GM19452 (cell line): Measurements from ENCODE around the gene IFT81.
"Not testable (repeated sequence)": the region's sequence is repeated elsewhere in the genome, so short reads cannot be mapped to it uniquely, and the experiment has no call there.

Source experiments
- ATAC-seq: cut with Tn5 transposase; IDR thresholded peaks from one replicate; pipeline ENCODE4 v1.9.1; 2021; ENCODE audit not compliant: unreplicated experiment

Gene IFT81

DNA sequence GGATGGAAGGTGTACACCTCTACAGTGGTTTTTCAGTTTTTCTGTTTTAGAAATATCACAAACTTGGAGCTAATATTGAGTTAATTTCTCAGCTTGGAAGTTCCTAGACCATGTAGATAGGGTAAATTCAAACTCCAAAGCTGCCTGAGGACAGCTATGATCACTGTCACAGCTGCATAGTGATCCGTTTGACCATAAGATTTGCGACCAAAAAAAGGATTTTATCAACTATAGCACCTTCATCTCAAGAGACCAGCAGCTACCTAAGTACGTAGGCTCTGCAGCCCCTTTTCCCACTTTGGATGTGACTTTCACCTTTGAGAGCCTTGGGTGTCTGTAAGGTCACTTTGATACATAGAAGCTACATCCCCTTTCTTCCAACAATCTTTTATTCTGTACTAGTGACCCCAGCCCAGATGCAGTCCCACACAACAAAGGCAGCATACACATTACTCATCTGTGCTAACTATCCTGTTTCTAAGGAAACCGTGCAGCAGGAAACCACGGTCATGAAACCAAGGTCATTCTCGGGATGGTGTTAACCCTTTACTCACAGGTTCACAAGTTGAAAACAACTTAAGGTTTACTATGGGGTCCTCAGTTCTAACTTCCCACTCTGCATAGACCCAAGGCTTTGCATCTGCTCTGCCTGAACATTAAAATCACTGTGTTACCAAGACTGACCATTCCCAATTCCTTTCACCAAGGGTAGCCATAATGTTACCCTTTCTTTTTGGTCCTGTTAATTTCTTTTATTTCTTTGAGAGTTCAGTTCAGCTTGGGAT is 75.4 kb downstream of the IFT81 start:
- ATAC-seq: no peak

GRCh38 chr12:110200124-110200417 is 75.9 kb downstream of the IFT81 start:
- no peak for ATAC-seq

- no peak for ATAC-seq
These were observed 77.8 kb downstream of the IFT81 start for GRCh38 chr12:110201995-110202394.

DNA sequence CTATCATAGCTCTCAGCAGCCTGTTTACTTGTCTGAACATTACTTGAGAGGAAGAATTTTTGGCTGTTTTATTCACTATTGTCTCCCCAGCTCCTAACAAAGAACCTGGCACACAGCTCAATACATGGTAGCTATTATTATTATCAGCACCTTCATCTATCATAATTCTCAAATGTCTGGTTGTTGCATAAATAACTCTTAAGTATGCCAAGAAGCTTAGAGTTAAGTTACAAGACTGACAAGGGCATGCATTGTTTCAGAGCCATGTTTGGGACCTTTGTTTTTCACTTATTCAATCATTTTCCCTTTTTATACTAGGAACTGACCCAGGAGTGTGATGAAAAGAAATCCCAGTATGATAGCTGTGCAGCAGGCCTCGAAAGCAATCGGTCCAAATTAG is 79.4 kb downstream of the IFT81 start:
- ATAC-seq: no peak

- no peak for ATAC-seq
These were observed 81.8 kb downstream of the IFT81 start for GRCh38 chr12:110205931-110206330.

DNA sequence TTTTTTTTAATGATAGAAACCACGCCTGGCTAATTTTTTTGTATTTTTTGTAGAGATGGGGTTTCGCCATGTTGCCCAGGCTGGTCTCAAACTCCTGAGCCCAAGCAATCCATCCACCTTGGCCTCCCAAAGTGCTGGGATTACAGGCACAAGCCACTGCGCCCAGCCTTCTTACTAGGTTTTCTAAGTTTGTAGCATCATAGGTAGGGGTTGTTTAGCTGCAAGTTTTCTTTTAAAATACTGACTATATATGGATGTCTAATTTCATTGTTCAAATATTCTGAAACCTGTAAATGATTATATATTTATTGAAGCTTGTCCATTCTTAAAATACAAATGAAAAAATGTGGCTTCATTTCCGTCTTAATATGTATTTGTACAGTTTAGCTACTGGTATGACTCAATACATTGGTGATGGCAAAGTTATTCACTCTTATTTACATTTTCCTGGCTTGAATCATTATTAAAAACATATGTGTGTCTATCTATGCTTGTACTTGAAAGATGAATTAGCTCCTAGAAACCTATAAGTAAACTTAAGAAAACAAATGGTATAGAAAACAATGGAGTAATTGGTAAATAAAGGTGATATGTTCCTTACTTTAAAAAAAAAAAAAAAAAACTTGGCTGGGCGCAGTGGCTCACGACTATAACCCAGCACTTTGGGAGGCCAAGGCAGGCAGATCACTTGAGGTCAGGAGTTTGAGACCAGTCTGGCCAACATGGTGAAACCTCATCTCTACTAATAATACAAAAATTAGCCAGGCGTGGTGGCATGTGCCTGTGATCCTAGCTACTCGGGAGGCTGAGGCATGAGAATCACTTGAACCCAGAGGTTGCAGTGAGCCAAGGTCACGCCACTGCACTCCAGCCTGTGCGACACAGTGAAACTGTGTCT is 87.7 kb downstream of the IFT81 start:
- not testable (repeated sequence) for ATAC-seq

DNA sequence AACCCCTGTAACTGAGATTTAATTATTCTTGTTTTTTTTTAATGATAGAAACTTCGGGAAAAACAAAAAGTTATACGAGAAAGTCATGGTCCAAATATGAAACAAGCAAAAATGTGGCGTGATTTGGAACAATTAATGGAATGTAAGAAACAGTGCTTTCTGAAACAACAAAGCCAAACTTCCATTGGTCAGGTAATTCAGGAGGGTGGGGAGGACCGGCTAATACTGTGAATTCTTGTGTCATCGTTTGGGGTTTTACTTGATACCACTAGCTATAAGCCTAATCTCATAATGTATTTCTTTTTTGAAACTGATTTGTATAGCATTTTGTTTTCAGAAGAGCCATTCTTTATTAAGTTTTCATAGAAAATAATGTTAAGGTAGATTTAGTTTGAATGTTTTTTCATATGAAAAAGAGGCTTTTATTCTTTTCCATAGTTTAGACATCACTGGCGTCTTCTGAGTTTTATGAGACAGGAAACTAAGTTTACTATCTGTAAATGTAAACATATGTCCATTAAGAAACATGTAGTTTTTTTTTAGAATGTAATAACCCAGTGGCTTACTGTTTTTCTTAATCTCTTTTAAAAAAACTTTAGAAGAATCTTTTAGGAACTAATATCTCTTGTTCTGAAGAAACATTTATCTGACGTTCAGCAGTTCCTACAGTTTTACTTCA is 94.0 kb downstream of the IFT81 start:
- no peak for ATAC-seq

GRCh38 chr12:110222027-110222426 is 97.9 kb downstream of the IFT81 start:
- ATAC-seq: no peak

DNA sequence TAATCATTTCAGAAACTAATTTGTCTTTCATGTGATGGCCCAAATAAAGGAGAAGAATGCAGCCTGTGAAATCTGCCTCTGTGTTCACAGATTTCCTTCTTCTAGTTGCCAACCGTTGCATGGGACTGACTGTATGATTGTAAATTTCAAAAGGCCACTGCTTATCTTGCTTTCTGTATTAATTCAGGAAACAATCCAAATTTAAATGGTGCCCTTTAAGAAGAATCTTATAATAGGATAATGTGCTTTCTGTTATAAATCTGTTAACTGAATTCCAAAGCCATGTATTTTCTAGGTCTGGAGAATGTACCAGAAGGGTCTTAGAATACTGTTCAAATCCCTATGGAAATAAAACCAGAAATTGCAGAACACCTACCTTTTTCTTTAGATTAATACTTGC is 98.3 kb downstream of the IFT81 start:
- ATAC-seq: no peak

GRCh38 chr12:110223777-110224378 is 99.7 kb downstream of the IFT81 start:
- ATAC-seq: no peak

- ATAC-seq: no peak
These were observed 100.5 kb downstream of the IFT81 start for GRCh38 chr12:110224379-110225304.

DNA sequence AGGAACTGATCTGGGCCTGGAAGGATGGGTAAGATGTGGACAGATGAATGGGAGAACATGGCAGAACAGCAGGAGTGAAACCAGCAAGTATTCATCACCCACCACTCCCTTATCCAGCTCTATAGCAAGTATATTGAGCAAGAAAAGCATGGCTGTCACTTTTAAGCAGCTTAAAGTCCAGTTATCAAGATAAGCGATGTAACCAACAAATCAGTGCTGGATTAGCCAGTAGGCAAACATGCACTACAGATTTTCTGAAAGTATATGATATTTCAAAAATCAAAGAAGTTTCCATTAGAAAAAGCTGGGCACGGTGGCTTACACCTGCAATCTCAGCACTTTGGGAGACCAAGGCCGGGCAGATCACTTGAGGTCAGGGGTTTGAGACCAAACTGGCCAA is 103.0 kb downstream of the IFT81 start:
- ATAC-seq: no peak

DNA sequence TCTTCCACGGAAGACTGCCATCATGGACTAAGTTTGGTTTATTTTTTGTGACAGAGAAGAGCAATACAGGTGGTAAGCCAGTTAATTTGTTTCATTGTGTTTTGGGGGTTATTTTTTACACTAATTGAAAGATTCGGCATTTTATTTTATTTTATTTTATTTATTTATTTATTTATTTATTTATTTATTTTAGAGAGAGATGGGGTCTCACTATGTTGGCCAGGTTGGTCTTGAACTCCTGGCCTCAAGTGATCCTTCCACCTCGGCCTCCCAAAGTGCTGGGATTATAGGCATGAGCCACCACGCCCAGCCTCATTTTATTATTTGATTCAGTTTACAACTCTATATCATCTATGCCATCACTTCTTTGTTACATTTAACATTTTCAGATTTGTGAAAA is 104.2 kb downstream of the IFT81 start:
- not testable (repeated sequence) for ATAC-seq

DNA sequence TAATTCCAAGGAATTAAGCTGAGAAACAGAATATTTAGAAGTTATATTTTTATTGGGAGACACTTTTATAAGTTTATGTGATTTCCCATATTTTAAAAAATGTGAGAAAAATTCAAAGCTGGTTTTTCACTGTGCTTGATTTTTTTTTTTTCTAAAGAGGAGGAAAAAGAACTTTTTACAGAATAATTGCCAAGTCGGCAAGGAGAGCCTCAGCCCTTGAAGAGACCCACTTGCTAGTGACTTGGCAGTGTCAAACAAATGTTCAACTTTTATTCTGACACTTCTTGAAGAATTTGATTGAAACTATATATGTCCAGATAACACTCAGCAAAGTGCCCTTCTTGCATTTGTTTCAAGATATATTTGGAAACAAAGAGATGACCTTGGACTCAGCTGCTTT is 104.6 kb downstream of the IFT81 start:
- ATAC-seq: no peak

- ATAC-seq: no peak
These were observed 105.3 kb downstream of the IFT81 start for GRCh38 chr12:110229409-110229808.

GRCh38 chr12:110230655-110231054 is 106.5 kb downstream of the IFT81 start:
- ATAC-seq: no peak

DNA sequence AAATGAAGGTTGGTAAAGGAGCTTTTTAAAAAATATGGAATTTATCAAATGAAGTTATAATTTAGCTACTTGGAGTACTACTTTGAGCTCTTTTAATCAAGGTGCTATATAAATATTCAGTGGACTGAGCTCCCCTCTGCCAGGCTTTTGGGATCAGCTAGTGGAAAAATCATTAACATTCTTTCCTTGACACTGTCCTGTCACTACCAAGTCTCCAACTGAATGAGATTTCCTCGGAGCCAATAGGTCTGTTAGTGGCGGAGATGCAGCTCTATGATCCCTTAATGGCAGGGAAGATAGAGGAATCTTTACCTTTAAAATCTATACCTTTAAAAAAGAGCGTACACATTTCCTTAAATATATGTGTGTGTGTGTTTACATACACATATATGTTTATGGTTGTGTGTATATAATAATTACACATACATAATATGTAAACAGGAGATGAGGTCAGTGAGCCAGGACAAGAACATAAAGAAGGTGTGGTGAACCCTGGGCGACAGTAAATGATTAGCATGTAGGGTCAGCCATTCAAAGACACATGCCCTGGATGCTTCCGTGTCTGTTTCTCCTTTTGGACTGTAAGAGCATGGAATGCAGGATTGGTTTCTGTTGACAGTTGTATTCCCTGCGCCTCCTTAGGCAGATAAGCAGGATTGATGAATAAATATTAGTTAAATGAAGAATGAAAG is 109.2 kb downstream of the IFT81 start:
- ATAC-seq: no peak

- no peak for ATAC-seq
These were observed 110.2 kb downstream of the IFT81 start for GRCh38 chr12:110234331-110234751.

DNA sequence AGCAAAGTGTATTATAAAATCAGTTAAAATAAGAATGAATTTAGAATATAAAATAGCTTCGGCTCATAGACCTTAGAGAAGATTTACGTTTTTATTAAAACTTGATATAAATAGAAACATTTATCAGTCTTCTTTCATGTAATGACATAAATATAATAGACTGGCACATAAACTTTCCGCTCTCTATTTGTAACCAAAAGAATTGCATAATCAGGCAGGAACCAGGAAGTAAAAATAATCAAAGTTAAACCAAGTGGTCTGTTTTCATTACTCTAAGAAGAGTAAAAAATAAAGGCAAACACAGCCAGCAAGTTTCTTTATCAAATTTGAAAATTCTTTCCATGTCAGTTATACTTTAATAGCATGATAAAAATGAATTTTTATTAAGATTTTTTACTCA is 110.6 kb downstream of the IFT81 start:
- no peak for ATAC-seq

GRCh38 chr12:110235383-110235782 is 111.2 kb downstream of the IFT81 start:
- no peak for ATAC-seq
